Type B pancreatic cell (in vitro differentiated cells): ENCODE measurements around the gene EIF4G3. TPM values are rescaled to one million over a fixed set of nuclear protein-coding genes. Genes with fewer than 3 reads are reported as not detected.

ENCODE experiments used
- DNase-seq: peaks from one replicate; pipeline ENCODE4 v3.0.0; 2021; ENCODE audit warnings: mixed read lengths; ENCODE audit not compliant: unreplicated experiment; ENCODE audit errors: extremely low spot score
- H3K27ac Mint-ChIP-seq: 2 replicates; pipeline ENCODE4 v1.8.0; 2021; ENCODE audit warnings: mild to moderate bottlenecking, mixed read lengths
- H3K27me3 Mint-ChIP-seq: 2 replicates; pipeline ENCODE4 v1.8.0; 2021; ENCODE audit warnings: mixed read lengths
- H3K36me3 Mint-ChIP-seq: 2 replicates; pipeline ENCODE4 v1.8.0; 2021; ENCODE audit warnings: mixed read lengths
- H3K4me1 Mint-ChIP-seq: one replicate; pipeline ENCODE4 v1.8.0; 2021; ENCODE audit warnings: mixed read lengths; ENCODE audit not compliant: unreplicated experiment
- H3K4me3 Mint-ChIP-seq: 2 replicates; pipeline ENCODE4 v1.8.0; 2021; ENCODE audit warnings: mild to moderate bottlenecking, mixed read lengths
- H3K9me3 Mint-ChIP-seq: 2 replicates; pipeline ENCODE4 v1.8.0; 2021; ENCODE audit warnings: mixed read lengths
- total RNA-seq: library from RNA; stranded (reverse); gene quantifications from 2 replicates; pipeline ENCODE4 v1.2.1, GENCODE V29; 2021; ENCODE audit warnings: low replicate concordance
- TF ChIP-seq, protein P1 (sequence below): fragments of 200-600 bp; sonication (generic); conservative IDR thresholded peaks from 2 replicates; pipeline ENCODE4 v1.5.0; 2021; ENCODE audit warnings: antibody characterized with exemption, mild to moderate bottlenecking

The EIF4G3 gene
- total RNA-seq, 1 donor from 2014 or later: 71.5 TPM

DNA sequence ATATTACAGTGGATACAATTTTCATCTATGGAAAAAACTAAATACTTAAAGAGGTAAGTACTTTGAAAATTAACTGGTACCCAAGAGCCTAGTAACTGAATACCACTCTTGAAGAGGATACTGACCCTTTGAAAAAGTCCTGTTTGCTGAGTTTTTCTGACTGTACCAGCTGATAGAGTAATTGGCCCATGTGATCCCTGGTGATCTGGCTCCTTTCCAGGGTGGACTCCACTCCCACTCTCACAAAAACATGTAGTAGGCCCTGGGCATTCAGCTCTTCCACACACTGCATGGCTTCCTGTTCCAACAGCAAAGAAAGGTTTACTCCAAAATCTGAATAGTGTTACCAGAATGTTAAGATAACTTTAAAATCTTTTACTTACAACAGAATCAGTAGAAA is 336.0 kb downstream of the EIF4G3 start:
- Mint-ChIP-seq H3K36me3 (peaks cover 30% of the 10 kb centered on the region), H3K27me3 (no peaks in the 10 kb centered on the region), H3K9me3 (no peaks in the 10 kb centered on the region), H3K27ac (no peak overlapping the region), H3K4me3 (no peak overlapping the region), H3K4me1 (no peaks in the 10 kb centered on the region)
- TF ChIP-seq, protein P1, sequence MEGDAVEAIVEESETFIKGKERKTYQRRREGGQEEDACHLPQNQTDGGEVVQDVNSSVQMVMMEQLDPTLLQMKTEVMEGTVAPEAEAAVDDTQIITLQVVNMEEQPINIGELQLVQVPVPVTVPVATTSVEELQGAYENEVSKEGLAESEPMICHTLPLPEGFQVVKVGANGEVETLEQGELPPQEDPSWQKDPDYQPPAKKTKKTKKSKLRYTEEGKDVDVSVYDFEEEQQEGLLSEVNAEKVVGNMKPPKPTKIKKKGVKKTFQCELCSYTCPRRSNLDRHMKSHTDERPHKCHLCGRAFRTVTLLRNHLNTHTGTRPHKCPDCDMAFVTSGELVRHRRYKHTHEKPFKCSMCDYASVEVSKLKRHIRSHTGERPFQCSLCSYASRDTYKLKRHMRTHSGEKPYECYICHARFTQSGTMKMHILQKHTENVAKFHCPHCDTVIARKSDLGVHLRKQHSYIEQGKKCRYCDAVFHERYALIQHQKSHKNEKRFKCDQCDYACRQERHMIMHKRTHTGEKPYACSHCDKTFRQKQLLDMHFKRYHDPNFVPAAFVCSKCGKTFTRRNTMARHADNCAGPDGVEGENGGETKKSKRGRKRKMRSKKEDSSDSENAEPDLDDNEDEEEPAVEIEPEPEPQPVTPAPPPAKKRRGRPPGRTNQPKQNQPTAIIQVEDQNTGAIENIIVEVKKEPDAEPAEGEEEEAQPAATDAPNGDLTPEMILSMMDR: no peak
- DNase-seq: no peak

DNA sequence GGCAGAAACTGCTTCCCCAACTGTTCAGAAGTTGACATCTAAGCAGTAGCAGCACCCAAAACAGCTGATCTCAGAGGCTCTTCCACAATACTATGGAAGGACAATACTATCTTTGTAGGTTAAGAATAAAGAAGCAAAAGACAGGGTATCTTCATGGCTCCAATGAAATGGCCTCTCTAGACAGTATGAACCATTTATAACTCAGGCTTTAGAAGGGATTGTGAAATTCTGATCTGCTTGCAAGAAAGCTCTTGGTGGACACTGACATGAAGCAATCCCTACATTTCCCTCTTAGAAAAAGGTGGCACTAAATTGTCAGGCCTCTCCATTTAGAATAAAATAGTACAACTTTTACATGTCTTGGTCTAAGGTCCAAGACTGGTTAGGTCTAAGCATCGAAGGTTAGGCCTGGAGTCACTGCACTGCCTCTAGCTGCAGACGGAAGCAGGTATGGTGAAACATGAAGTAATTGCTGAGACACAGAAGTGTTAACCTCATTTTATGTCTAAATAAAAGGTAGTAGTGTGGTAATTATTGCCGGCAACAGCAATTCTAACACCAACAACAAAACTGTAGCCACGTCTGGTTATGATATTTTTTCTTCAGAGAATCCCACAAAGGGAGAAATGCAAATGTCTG is 339.0 kb downstream of the EIF4G3 start:
- TF ChIP-seq, protein P1: no peak
- Mint-ChIP-seq H3K27me3 (no peaks in the 10 kb centered on the region), H3K9me3 (no peaks in the 10 kb centered on the region), H3K4me3 (no peak overlapping the region), H3K27ac (no peak overlapping the region), H3K36me3 (peaks cover 31% of the 10 kb centered on the region), H3K4me1 (no peaks in the 10 kb centered on the region)
- no peak for DNase-seq

DNA sequence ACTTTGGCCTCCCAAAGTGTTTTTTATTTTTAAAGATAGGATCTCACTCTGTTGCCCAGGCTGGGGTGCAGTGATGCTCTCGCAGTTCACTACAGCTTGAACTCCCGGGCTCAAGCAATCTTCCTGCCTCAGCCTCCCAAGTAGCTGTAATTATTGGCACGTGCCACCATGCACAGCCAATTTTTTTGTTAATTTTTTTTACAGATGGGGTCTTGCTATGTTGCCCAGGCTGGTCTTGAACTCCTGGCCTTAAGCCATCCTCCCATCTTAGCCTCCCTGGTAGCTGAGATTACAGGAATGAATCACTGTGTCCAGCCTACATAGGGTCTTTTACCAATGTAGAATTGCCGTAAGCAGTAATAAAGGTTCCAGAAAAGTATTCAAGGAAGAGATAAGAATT is 340.5 kb downstream of the EIF4G3 start:
- peaks cover 26% of the 10 kb centered on the region for H3K36me3 Mint-ChIP-seq
- DNase-seq: no peak
- H3K4me3 Mint-ChIP-seq: no peak overlapping the region
- H3K4me1 Mint-ChIP-seq: no peaks in the 10 kb centered on the region
- H3K27me3 Mint-ChIP-seq: no peaks in the 10 kb centered on the region
- no peak overlapping the region for H3K27ac Mint-ChIP-seq
- H3K9me3 Mint-ChIP-seq: no peaks in the 10 kb centered on the region
- TF ChIP-seq, protein P1: no peak

DNA sequence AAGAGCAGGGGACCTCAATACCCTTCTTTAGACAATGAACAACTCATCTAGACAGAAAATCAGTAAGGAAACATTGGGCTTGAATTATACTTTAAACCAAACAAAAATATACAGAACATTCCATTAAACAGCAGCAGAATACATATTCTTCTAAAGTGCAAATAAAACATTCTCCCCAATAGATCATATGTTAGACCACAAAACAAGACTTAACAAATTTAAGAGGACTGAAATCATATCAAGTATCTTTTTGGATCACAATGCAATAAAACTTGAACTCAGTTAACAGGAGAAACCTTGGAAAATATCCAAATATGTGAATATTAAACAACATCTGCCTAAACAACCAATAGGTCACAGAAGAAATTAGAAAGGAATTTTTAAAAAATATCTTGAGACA is 341.9 kb downstream of the EIF4G3 start:
- no peak for DNase-seq
- no peaks in the 10 kb centered on the region for H3K4me1 Mint-ChIP-seq

DNA sequence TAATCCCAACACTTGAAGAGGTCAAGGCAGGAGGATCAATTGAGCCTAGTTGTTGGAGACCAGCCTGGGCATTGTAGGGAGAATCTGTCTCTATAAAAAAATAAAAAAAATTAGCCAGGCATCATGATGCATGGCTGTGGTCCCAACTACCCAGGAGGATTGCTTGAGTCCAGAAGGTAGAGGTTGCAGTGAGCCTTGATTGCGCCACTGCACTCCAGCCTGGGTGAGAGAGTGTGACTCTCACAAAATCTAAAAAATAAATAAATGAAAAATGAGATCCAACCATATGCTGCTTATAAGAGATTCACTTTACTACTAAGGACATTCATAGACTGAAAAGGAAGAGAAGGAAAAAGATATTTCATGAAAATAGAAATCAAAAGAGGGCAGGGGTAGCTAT is 342.5 kb downstream of the EIF4G3 start:
- no peaks in the 10 kb centered on the region for H3K27me3 Mint-ChIP-seq
- no peak for DNase-seq
- H3K4me1 Mint-ChIP-seq: no peaks in the 10 kb centered on the region
- H3K27ac Mint-ChIP-seq: no peak overlapping the region
- no peak overlapping the region for H3K4me3 Mint-ChIP-seq
- TF ChIP-seq, protein P1: no peak
- H3K36me3 Mint-ChIP-seq: peaks cover 30% of the 10 kb centered on the region
- no peaks in the 10 kb centered on the region for H3K9me3 Mint-ChIP-seq

More for the DNA sequence above, 341.9 kb downstream of the EIF4G3 start:
- H3K9me3 Mint-ChIP-seq: no peaks in the 10 kb centered on the region
- peaks cover 26% of the 10 kb centered on the region for H3K36me3 Mint-ChIP-seq
- no peak overlapping the region for H3K27ac Mint-ChIP-seq
- H3K4me3 Mint-ChIP-seq: no peak overlapping the region
- TF ChIP-seq, protein P1: no peak
- H3K27me3 Mint-ChIP-seq: no peaks in the 10 kb centered on the region
